Natural killer cell treated with Interleukin-12 subunit alpha and Interleukin-12 subunit beta and Interleukin-15 and Interleukin-18, amount 100 ng/mL, for 72 hours (primary cell): ENCODE measurements around the gene RFT1. TPM values are rescaled to one million over a fixed set of nuclear protein-coding genes. Genes with fewer than 3 reads are reported as not detected.
A peak's percentile ranks its signal among the peaks of the same experiment; 100 is the strongest.

Experiments used
- ATAC-seq, 2 donors: fragments of 150-1000 bp; cut with Tn5 transposase in 1 of 2; sonication (Bioruptor Pico), chemical (Tn5 transposase) in 1 of 2; 2 replicates each; pipeline ENCODE4 v1.10.0; 2021
- DNase-seq: peaks from one replicate; pipeline ENCODE4 v3.0.0; 2022; ENCODE audit warnings: low spot score
- H3K27ac Mint-ChIP-seq, 2 donors: 1 replicate in 1 of 2; 2 replicates in 1 of 2; pipeline ENCODE4 v1.8.0; 2022; ENCODE audit warnings: mixed read lengths in 2 of 2, mild to moderate bottlenecking in 1 of 2, moderate library complexity in 1 of 2
- H3K27me3 Mint-ChIP-seq, 2 donors: 1 replicate in 1 of 2; 2 replicates in 1 of 2; pipeline ENCODE4 v1.8.0; 2022; ENCODE audit warnings: mixed read lengths in 2 of 2
- H3K36me3 Mint-ChIP-seq: one replicate; pipeline ENCODE4 v1.8.0; 2022; ENCODE audit warnings: mixed read lengths
- H3K4me1 Mint-ChIP-seq, 2 donors: 1 replicate in 1 of 2; 2 replicates in 1 of 2; pipeline ENCODE4 v1.8.0; 2022; ENCODE audit warnings: low read depth in 2 of 2, mixed read lengths in 2 of 2, mild to moderate bottlenecking in 1 of 2
- H3K4me3 Mint-ChIP-seq: one replicate; pipeline ENCODE4 v1.8.0; 2022; ENCODE audit warnings: mixed read lengths
- H3K9me3 Mint-ChIP-seq: 2 replicates; pipeline ENCODE4 v1.8.0; 2022; ENCODE audit warnings: mixed read lengths
- total RNA-seq, 2 donors: library from RNA; stranded (reverse); gene quantifications; one replicate each; pipeline ENCODE4 v1.2.3, GENCODE V29; 2022

RFT1 gene
- total RNA-seq, 2 donors from 2014 or later: 33.1 to 51.6 TPM

GRCh38 chr3:53113293-53114010 lies 16.8 kb downstream of the RFT1 start:
- ATAC-seq (no peak), DNase-seq (no peak)
- Mint-ChIP-seq H3K9me3 (no peaks in the 10 kb centered on the region), H3K27ac (no peak overlapping the region), H3K4me3 (no peak overlapping the region), H3K27me3 (no peaks in the 10 kb centered on the region), H3K4me1 (peaks cover 3 to 12% of the 10 kb centered on the region in 2 donors), H3K36me3 (peaks cover 13% of the 10 kb centered on the region)

DNA sequence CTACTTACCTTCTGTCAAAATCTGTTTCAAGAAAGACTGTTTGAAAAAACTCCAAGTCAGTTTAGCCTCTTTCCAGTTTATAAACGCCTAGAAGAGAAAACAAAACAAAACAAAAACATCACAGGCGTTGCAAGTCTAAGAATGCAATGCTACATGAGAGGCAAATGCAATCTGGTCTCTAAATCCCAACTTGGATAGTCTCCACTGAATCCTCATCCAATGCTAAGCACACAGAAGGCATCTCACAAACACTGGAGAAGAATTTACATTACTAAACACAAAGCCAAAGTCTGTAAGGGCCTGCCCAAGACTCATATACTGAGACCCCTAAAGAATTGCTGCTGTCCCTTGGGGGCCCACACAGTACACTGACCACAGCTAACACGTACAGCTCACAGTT lies 18.4 kb downstream of the RFT1 start:
- H3K9me3 Mint-ChIP-seq: no peaks in the 10 kb centered on the region
- H3K36me3 Mint-ChIP-seq: peaks cover 6% of the 10 kb centered on the region
- ATAC-seq: no peak
- H3K27ac Mint-ChIP-seq: no peak overlapping the region
- no peak for DNase-seq
- H3K4me3 Mint-ChIP-seq: no peak overlapping the region
- H3K4me1 Mint-ChIP-seq: peaks cover 3 to 12% of the 10 kb centered on the region in 2 donors
- no peaks in the 10 kb centered on the region for H3K27me3 Mint-ChIP-seq

GRCh38 chr3:53109891-53110771 lies 20.1 kb downstream of the RFT1 start:
- peaks cover 6% of the 10 kb centered on the region for H3K36me3 Mint-ChIP-seq
- no peak for DNase-seq
- peak overlapping the region; percentile 36 for H3K4me3 Mint-ChIP-seq
- no peak for ATAC-seq
- H3K27me3 Mint-ChIP-seq: no peaks in the 10 kb centered on the region
- H3K27ac Mint-ChIP-seq: peak overlapping the region in 1 of 2 donors; percentile 29
- peaks cover 3 to 12% of the 10 kb centered on the region in 2 donors for H3K4me1 Mint-ChIP-seq
- H3K9me3 Mint-ChIP-seq: no peaks in the 10 kb centered on the region

- ATAC-seq: peak; percentile 73 to 78
- no peaks in the 10 kb centered on the region for H3K27me3 Mint-ChIP-seq
- H3K4me3 Mint-ChIP-seq: peak overlapping the region; percentile 35
- DNase-seq: no peak
- H3K36me3 Mint-ChIP-seq: peaks cover 6% of the 10 kb centered on the region
- peaks cover 3 to 12% of the 10 kb centered on the region in 2 donors for H3K4me1 Mint-ChIP-seq
- peak overlapping the region; percentile 29 to 53 for H3K27ac Mint-ChIP-seq
- no peaks in the 10 kb centered on the region for H3K9me3 Mint-ChIP-seq
These were observed 21.0 kb downstream of the RFT1 start for GRCh38 chr3:53109190-53109589.

GRCh38 chr3:53104762-53105161 lies 25.5 kb downstream of the RFT1 start:
- Mint-ChIP-seq H3K36me3 (peaks cover 12% of the 10 kb centered on the region), H3K27ac (no peak overlapping the region), H3K9me3 (no peaks in the 10 kb centered on the region), H3K4me3 (no peak overlapping the region), H3K4me1 (peaks cover 14 to 22% of the 10 kb centered on the region in 2 donors), H3K27me3 (no peaks in the 10 kb centered on the region)
- no peak for ATAC-seq
- DNase-seq: no peak

- Mint-ChIP-seq H3K36me3 (peaks cover 7% of the 10 kb centered on the region), H3K4me3 (no peak overlapping the region), H3K9me3 (no peaks in the 10 kb centered on the region), H3K4me1 (peaks cover 11 to 16% of the 10 kb centered on the region in 2 donors), H3K27ac (peak overlapping the region in 1 of 2 donors; percentile 74), H3K27me3 (no peaks in the 10 kb centered on the region)
- DNase-seq (no peak), ATAC-seq (no peak)
These were observed 26.6 kb downstream of the RFT1 start for GRCh38 chr3:53103397-53104296.

GRCh38 chr3:53102601-53103147 lies 27.6 kb downstream of the RFT1 start:
- Mint-ChIP-seq H3K4me3 (no peak overlapping the region), H3K9me3 (no peaks in the 10 kb centered on the region), H3K27ac (peak overlapping the region; percentile 9 to 74), H3K4me1 (peaks cover 11 to 16% of the 10 kb centered on the region in 2 donors), H3K27me3 (no peaks in the 10 kb centered on the region), H3K36me3 (peaks cover 7% of the 10 kb centered on the region)
- DNase-seq: no peak
- peak; percentile 79 to 87 for ATAC-seq

DNA sequence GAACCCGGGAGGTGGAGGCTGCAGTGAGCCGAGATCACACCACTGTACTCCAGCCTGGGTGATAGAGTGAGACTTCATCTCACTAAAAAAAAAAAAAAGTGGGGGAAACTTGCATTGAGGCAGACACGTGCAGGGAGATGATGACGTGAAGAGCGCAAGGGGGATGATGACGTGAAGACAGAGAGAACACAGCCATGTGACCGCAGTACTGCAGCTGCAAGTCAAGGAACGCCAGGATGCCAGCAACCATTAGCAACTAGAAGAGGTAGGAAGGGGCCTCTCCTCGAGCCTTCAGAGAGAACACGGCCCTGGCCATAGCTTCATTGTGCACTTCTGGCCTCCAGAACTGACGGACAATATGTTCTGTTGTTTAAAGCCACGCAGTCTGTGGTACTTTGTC lies 28.3 kb downstream of the RFT1 start:
- Mint-ChIP-seq H3K27ac (peak overlapping the region; percentile 9 to 74), H3K36me3 (peaks cover 7% of the 10 kb centered on the region), H3K9me3 (no peaks in the 10 kb centered on the region), H3K4me1 (peaks cover 11 to 16% of the 10 kb centered on the region in 2 donors), H3K27me3 (no peaks in the 10 kb centered on the region), H3K4me3 (no peak overlapping the region)
- ATAC-seq (no peak), DNase-seq (no peak)

DNA sequence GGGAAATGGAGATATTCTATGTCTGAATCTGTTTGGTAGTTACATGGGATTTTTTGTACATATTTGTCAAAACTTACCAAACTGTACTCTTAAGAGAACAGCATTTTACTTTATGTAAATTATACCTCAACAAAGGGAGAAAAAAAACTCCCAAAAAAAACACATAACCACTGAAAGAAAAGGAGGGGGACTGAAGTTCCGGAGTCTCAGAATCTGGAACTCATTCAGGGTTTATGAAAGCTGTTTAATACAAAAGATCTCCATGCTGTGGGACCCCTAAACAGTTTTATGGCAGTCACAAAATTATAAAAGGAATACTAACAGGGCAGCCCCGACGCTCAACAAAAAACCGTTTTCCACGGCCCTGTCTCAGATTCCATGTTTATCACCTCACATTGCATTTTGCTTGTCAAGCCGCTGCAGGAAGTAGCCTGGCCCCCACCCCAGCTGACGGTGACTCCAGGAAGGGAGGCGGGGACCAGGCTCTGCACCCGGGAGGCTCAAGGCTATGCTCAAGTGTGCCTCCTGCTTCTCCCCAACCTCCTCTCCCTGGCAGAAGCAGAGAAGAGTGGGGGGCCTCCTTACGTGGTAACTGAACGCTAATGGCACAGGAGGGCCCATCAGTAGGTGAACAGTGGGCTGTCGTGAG lies 29.3 kb downstream of the RFT1 start:
- Mint-ChIP-seq H3K4me1 (peaks cover 11 to 16% of the 10 kb centered on the region in 2 donors), H3K27ac (no peak overlapping the region), H3K36me3 (peaks cover 7% of the 10 kb centered on the region), H3K4me3 (no peak overlapping the region), H3K9me3 (no peaks in the 10 kb centered on the region), H3K27me3 (no peaks in the 10 kb centered on the region)
- no peak for DNase-seq
- ATAC-seq: no peak

DNA sequence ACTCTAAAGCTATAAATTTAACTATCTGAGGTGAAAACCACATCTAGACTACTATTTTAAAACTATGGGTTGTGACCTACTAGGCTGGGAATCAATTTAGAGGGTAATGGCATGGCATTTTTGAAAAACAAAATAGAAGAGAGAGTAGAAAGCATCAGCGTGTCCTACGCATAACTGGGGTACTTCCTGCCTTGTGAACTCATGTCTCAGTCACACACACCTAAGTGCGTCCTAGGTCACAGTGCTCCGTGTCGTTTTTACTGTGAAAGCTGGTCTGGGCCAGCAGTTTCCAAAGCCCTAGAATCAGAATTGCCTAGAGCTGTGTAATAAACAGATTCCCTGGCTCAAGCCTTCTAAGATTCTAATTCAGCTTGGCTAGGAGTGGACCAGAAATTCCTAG lies 32.3 kb downstream of the RFT1 start:
- no peak for ATAC-seq
- H3K36me3 Mint-ChIP-seq: peaks cover 7% of the 10 kb centered on the region
- no peaks in the 10 kb centered on the region for H3K9me3 Mint-ChIP-seq
- H3K4me1 Mint-ChIP-seq: peaks cover 9 to 13% of the 10 kb centered on the region in 2 donors
- no peaks in the 10 kb centered on the region for H3K27me3 Mint-ChIP-seq
- no peak overlapping the region for H3K4me3 Mint-ChIP-seq
- H3K27ac Mint-ChIP-seq: no peak overlapping the region
- DNase-seq: no peak

- no peak overlapping the region for H3K4me3 Mint-ChIP-seq
- H3K27me3 Mint-ChIP-seq: no peaks in the 10 kb centered on the region
- H3K36me3 Mint-ChIP-seq: no peaks in the 10 kb centered on the region
- H3K27ac Mint-ChIP-seq: no peak overlapping the region
- DNase-seq (no peak), ATAC-seq (no peak)
- no peaks in the 10 kb centered on the region for H3K4me1 Mint-ChIP-seq
- H3K9me3 Mint-ChIP-seq: no peaks in the 10 kb centered on the region
These were observed 37.3 kb downstream of the RFT1 start for GRCh38 chr3:53092942-53093341.

DNA sequence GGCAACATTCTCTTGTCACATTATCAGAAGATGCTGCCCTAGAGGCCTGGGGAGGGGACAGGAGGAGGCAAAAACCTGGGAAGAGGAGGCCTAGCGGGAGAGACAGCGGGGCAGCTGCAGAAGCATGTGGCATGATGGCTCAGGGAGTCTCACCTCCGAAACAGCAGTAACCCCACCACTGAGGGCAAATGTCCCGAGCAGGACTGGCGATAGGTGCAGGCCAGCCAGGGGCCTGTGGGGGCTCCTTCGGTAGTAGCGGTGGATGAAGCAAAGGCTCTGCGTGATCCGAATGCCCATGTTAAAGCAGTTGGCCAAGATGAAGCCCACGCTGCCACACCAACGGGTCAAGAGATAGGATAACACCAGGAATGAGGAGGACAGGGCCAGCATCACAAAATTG lies 38.0 kb downstream of the RFT1 start:
- H3K27ac Mint-ChIP-seq: no peak overlapping the region
- ATAC-seq (no peak), DNase-seq (no peak)
- no peaks in the 10 kb centered on the region for H3K27me3 Mint-ChIP-seq
- no peaks in the 10 kb centered on the region for H3K4me1 Mint-ChIP-seq
- H3K9me3 Mint-ChIP-seq: no peaks in the 10 kb centered on the region
- no peak overlapping the region for H3K4me3 Mint-ChIP-seq
- no peaks in the 10 kb centered on the region for H3K36me3 Mint-ChIP-seq

DNA sequence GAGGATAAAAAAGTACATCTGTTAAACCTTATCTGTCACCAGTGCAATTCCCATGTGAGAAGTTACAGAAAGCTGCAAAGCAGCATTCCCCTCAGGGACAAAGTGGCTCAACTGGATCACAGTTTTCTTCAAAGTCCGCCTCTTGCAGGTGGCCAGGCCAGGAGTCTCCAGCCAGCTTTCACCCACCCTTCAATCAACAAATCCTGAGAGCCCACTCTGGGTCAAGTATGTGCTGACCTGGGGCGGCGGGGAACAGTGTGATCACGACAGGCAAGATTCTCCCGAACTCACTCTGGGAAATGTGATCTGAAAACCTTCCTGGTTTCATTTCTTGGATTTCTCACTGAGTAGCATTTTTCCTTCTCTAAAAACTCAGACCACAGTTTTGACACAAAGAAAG lies 39.2 kb downstream of the RFT1 start:
- no peak for DNase-seq
- Mint-ChIP-seq H3K27ac (no peak overlapping the region), H3K27me3 (no peaks in the 10 kb centered on the region), H3K36me3 (no peaks in the 10 kb centered on the region), H3K9me3 (no peaks in the 10 kb centered on the region), H3K4me3 (no peak overlapping the region), H3K4me1 (no peaks in the 10 kb centered on the region)
- no peak for ATAC-seq
